Posterior cingulate gyrus (tissue), 11 donors: ENCODE results near the gene UQCRHL.
"Not testable (repeated sequence)": the region's sequence is repeated elsewhere in the genome, so short reads cannot be mapped to it uniquely, and the experiment has no call there.

ENCODE experiments used
- DNase-seq, 10 donors: peaks; one replicate each; pipeline versions ENCODE4 v3.0.0 to v3.0.0-alpha.2; 2020 to 2021; ENCODE audit warnings: mixed read lengths in 3 of 10
- intact Hi-C: fragments of 100-400 bp; cut with DNase I; formaldehyde crosslinking; loops from one replicate; pipeline ENCODE4 v1.15.1; 2023

Gene UQCRHL

GRCh38 chr1:15807549-15807948, at the start of gene UQCRHL:
Gene UQCRHL, minus strand, starts transcription at chr1:15807649. Its CDS starts 0 bp downstream, at chr1:15807649.
- peak in 2 of 10 donors; percentile 16 to 30 for DNase-seq
- intact Hi-C loops, result not testable (repeated sequence)

- no peak for DNase-seq
- intact Hi-C loops, result no loop called here
These were observed 49.4 kb upstream of the UQCRHL start for GRCh38 chr1:15856888-15857287.

GRCh38 chr1:15852828-15853302, 45.4 kb upstream of the UQCRHL start:
- intact Hi-C loops, result no loop called here
- DNase-seq, result no peak

DNA sequence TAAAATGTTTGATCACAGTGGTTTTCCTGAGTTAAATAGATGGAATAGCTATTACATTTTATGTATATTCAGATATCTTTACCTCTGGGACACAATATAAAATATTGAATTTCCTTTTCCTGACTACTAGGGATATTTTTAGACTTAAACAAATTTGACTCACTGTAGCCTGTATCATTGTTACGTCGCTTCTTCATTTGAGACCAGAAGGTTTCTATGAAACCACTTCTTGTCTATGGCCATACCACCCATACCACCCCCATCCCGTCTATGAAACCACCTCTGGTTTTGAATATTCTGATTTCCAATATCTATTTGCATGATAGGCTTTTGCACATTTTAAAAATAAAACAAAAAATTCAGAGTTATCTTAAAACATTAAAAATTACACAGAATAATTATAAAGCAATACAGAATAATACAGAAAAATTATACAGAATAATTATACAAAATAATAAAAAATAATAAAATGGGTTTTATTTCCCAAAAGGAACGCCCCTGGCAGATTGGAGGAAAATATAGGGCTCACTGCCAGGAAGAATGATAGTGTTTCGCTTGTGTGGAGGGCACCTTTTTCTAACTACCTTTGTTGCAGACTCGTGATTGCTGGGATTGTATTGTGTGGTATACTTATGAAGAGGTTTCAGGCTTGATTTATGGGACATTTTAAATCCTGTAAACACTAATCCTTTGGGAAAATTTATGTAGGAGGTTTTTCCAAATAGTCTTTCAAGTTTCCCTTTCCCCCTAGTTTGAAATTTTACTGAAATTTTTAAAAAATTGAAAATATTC, 44.8 kb upstream of the UQCRHL start:
- no peak for DNase-seq
- intact Hi-C loops, result no loop called here

DNA sequence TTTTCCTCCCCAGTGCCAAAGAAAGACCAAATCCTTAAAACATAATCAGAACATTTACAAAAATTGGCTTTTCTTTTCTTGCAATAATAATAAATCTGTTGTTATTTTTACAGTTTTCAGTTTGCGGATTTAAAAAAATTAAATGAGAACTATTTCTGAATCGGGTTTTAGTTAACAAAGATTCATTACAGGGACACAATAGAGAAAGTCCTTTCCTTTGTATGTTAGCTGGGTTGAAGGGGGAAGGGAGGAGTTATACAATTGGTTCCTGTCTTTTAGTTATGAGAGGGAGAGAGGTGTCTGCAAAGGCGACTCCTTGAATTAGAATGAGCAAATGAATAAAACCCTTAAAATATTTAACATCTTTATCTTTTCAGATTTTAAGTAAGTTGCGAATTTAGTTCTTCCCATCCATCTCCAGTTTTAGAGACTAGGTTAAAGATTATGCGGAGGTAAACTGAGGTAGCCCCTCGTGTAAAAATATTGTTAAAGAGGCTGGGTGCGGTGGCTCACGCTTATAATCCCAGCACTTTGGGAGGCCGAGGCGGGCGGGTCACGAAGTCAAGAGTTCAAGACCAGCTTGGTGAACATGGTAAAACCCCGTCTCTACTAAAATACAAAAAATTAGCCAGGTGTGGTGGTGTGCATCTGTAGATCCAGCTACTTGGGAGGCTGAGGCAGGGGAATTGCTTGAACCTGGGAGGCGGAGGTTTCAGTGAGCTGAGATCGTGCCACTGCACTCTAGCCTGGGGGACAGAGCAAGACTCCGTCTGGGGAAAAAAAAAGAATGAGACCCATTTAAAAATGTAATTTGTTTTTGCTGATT, 44.0 kb upstream of the UQCRHL start:
- intact Hi-C loops, result no loop called here
- no peak for DNase-seq

GRCh38 chr1:15850471-15851001, 43.1 kb upstream of the UQCRHL start:
- no peak for DNase-seq
- intact Hi-C loops, result no loop called here

DNA sequence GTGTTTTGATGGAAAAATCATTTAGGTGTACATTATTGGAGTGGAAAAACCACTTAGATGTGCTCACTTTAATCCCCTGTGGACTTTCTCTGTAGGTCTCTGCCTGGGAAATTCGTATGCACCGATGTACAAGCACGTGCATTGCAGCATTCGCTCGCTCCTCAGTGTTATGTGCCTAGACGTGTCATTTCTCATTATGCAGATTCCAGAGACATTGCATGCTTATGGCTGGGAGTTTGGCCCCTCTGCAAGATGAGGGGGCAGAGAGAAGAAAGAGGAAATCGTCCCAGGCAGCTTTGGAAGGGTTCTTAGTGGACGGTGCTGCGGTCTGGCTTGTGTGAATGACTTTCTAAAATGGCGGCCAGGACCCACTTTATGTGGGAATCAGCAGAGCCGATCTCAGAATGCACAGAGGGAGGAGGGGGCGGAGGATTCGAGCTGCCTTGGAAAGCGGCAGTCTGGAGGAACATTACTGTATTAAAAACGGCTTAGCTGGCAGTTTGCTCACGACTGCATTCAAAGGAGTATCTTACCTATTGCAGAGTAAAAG, 42.4 kb upstream of the UQCRHL start:
- intact Hi-C loops, result loop anchor here (1.0 kb wide), 1 partner anchor 35 kb away; no protein-coding TSS in a partner anchor
- DNase-seq, result peak in 9 of 10 donors; percentile 41 to 92 (median 52)

- intact Hi-C loops, result loop anchor here (1.0 kb wide), 1 partner anchor 36 kb away; no protein-coding TSS in a partner anchor
- peak; percentile 84 to 98 (median 88) for DNase-seq
These were observed 41.7 kb upstream of the UQCRHL start for GRCh38 chr1:15848929-15849774.

DNA sequence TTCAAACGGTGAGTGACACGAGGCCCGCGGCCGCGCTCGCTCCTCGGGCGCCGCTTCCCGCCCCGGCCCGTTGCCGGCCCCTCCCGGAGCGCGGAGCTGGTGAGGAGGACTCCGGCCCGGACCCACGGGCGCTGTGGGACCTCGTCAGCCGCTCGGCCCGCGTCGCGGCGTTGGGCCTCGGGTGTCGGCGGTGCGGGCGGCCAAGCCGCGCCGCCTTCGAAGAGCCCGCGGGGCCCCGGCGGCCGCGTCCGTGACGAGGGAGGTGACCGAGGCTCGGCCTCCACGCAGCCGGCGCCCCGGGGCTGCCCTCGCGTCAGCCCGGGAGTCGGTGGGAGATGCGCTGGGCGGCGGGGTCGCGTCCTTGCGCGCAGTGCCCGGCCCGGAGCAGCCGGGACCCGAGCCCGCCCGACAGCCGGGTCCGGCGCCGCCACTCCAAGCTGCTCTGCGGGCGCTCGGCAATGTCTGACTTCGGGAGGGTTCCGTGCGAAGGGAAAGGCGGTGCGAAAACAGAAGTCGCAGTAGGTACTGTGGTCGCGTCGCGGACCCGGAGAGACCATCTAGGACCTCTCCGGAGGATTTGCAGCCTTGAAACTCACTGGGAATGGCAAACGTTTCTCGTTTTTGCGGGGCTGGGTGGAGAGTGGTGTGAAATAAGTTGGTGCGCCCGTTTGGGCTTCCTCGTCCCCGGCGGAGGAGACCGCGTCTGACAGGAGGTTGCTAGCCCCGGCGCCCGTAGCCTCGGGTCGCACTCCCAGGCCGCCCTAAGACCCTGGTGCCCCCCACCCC, 40.9 kb upstream of the UQCRHL start:
- intact Hi-C loops, result no loop called here
- peak in 5 of 10 donors; percentile 26 to 87 (median 46) for DNase-seq

DNA sequence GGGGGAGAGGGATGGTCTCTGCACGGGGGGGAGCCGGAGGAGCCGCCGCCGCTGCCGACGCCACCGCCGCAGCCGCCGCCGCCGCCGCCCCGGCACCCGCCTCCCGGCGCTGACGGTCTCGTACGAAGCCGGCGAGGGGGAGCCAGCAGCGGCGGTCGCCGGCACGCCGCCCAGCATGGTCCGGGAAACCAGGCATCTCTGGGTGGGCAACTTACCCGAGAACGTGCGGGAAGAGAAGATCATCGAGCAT, 40.4 kb upstream of the UQCRHL start:
- intact Hi-C loops, result loop anchor here (1.0 kb wide), 1 partner anchor 13 kb away; no protein-coding TSS in a partner anchor

DNA sequence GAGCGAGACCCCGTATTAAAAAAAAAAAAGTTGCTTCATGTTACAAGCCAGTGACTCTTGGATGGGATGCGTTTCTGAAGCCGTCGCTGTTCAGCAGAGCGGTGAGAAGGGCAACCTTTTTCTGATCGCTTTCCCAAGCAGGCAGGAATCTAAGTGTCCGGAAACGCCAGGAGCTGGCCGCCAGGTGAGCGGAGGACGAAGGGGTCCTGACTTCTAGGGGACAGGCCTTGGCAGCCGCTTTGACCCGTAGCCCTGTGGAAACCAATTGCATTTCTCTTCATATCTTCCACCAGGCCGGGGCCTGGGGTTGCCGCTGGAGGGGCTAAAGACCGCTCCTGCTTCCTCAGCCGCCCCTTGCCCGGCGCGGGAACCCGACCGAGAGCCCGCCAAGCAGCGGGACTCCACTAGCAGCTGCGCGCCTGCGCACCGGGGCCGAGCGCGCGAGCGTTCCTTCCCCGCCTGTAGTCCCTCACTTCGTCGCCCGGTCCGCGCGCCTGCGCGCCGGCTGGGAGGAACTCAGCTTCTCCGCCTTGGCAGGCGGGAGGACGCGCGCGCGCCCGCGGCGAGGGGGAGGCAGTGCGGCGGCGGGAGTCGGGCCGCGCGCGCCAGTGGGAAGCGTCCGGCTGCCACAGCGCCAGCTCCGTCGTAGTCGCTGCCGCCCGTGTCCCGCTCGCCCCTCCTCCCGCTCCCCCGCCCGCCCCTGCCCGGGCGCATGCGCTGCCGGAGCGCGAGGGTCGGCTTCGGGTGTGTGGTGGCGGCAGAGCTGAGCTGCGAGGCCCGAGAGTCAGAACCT, 39.8 kb upstream of the UQCRHL start, which contains the start of gene SPEN:
TSS of gene SPEN (plus strand) at position 608 of the 793 bp plus-strand sequence. CDS start 361 bp downstream, outside the sequence.
- peak; percentile 92 to 100 (median 98) for DNase-seq
- intact Hi-C loops, result loop anchor here (1.0 kb wide), 1 partner anchor 12 kb away; no protein-coding TSS in a partner anchor

More for the DNA sequence above, 40.4 kb upstream of the UQCRHL start:
- no peak for DNase-seq

- intact Hi-C loops, DNase-seq: not testable (repeated sequence)
These were observed 38.6 kb upstream of the UQCRHL start for GRCh38 chr1:15846056-15846455.

DNA sequence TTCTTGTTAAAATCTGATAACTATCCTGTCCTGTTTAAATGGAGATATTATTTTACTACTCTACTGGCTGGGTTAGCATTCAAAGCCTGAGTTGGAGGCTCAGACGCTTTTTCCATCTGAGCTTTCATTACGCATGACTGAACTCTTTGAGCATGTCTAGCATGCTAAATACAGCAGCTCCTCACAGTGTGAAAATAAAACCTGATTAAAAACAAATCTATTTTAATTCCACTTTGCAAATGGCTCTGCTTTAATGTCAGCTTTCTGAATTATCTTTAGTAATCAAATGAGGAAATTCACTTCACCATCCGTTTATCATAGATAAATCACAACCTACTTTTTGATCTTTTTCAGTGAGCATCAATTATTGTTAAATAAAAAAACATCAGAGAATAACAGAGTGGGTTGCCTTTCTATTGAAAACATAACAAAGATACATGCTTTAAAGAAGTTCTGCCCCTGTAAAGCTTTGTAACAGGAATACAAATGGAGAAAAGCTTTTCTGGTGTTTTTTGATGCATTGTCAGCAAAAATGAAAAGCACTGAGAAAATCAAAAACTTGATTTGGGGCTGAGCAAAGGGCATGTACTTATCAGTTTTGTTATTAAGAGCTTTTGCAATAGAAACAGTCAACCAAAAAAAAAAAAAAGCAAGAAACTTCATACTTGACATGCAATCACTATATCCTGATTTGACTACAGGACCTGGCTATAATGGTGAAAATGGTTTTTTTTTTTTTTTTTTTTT, 36.5 kb upstream of the UQCRHL start:
- DNase-seq, result no peak

GRCh38 chr1:15838721-15839120, 31.3 kb upstream of the UQCRHL start:
- intact Hi-C loops, result loop anchor here (10.0 kb wide), 1 partner anchor 136 kb away; the partner anchor contains the start of gene ZBTB17
- no peak for DNase-seq

More for the DNA sequence above, 36.5 kb upstream of the UQCRHL start:
- intact Hi-C loops, result no loop called here

DNA sequence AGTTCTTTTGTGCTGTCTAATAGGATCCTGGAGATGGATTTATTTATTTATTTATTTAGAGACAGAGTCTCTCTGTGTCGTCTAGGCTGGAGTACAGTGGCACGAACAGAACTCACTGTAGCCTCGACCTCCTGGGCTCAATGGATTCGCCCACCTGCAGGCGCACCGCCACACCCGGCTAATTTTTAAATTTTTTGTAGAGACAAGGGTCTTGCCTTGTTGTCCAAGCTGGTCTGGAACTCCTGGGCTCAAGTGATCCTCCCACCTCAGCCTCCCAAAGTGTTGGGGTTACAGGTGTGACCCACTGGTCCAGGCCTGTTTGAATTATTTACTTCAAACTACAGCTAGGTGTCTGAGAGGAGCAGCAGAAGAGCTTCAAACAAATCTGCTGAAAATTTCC, 30.5 kb upstream of the UQCRHL start:
- peak in 1 of 10 donors; percentile 61 for DNase-seq
- intact Hi-C loops, result loop anchor here (10.0 kb wide), 1 partner anchor 137 kb away; the partner anchor contains the start of gene ZBTB17

DNA sequence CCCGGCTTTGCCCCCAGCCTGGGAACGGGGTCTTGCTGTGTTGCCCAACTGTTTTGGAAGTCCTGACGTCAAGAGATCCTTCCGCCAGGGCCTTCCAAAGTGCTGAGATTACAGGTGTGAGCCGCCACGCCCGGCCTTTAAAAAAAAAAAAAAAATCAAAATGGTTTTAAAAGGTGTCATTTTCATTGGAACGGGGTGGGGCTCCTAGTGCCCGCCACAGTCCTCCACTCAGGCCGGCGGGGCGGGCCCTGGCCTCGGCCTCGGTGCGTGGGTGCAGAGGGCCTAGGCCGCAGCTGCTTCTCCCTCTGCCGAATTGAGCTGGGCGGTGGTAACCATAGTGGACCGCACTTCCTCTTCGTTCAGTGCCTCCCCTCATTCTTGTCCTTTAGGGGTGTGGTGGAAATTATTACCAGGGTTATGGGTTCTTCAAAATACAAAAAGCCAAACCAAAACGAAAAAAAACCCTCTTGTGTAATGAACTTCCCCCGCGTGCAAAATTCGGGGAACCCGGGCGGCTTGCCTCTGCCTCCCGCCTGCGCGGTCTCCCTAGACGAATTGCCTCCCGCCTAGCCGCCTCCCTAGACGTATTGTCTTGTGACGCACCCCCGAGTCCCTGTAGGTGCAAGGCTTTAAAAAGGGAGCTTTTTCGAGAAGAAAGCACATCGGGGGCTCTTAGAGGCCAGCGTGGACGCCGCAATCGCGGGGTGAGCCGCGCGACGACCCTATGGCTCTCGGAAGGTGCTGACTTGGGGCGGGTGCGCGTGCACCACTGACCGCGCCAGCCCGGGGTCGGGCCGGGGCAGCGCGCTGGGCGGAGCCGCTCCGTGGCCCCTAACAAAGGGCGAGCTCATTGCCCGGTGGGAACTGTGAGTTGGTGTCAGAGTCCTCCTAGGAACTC, 29.6 kb upstream of the UQCRHL start:
- DNase-seq, result peak in 3 of 10 donors; percentile 67 to 86 (median 68)

More for the DNA sequence above, 29.6 kb upstream of the UQCRHL start:
- intact Hi-C loops, result loop anchor here (10.0 kb wide), 1 partner anchor 138 kb away; the partner anchor contains the start of gene ZBTB17
